Measurements from ENCODE around the gene LPO. TPM values are rescaled to one million over a fixed set of nuclear protein-coding genes. Genes with fewer than 3 reads are reported as not detected.

Gene LPO
- total and polyA plus RNA-seq, 2 donors (not counting 1 experiment from before 2014, with no cell fraction given) = not detected

GRCh38 chr17:58208344-58208743 lies 30.0 kb upstream of the LPO start:
- no peak overlapping the region for H3K4me3 ChIP-seq (replicated peaks in 1 of 4; ENCODE audit: control extremely low read depth in 1 of 4, insufficient read depth in 1 of 4, low read depth in 3 of 4, low read length in 4 of 4)
- H3K9me3 ChIP-seq (ENCODE audit: control insufficient read depth, insufficient read depth, low read depth, low read length) = no peaks in the 10 kb centered on the region
- H4K20me1 ChIP-seq (ENCODE audit: control insufficient read depth, extremely low read depth, insufficient read depth, low read length) = no peaks in the 10 kb centered on the region
- H3K36me3 ChIP-seq (ENCODE audit: control insufficient read depth, insufficient read depth, low read length) = peaks cover 3% of the 10 kb centered on the region
- no peaks in the 10 kb centered on the region for H3K4me1 ChIP-seq (ENCODE audit: control insufficient read depth, extremely low read depth, insufficient read depth, low read length)
- no peak for DNase-seq (ENCODE audit: low read depth in 2 of 2)
- no peak overlapping the region for H3K9ac ChIP-seq (ENCODE audit: insufficient read depth, low read length)
- H3K79me2 ChIP-seq (ENCODE audit: control insufficient read depth, insufficient read depth, low read length) = no peaks in the 10 kb centered on the region
- H3K4me2 ChIP-seq (ENCODE audit: extremely low read depth, insufficient read depth, low read length) = no peak overlapping the region
- H2AFZ ChIP-seq (ENCODE audit: low read length) = no peak overlapping the region
- H3K27me3 ChIP-seq (ENCODE audit: control insufficient read depth, insufficient read depth, low read length) = no peaks in the 10 kb centered on the region
- TF ChIP-seq CTCF (conservative IDR thresholded peaks at IDR 0.05 in 1 of 2, IDR thresholded peaks at IDR 0.05 in 1 of 2; ENCODE audit: low read depth in 1 of 2, low read length in 2 of 2) (no peak), EZH2 (IDR thresholded peaks at IDR 0.05; ENCODE audit: low read length, missing control alignments) (no peak)
- no peak overlapping the region for H3K27ac ChIP-seq (ENCODE audit: insufficient read depth, low read length)

GRCh38 chr17:58210922-58211321 lies 27.5 kb upstream of the LPO start:
- TF ChIP-seq CTCF (conservative IDR thresholded peaks at IDR 0.05 in 1 of 2, IDR thresholded peaks at IDR 0.05 in 1 of 2; ENCODE audit: low read depth in 1 of 2, low read length in 2 of 2) (no peak), EZH2 (IDR thresholded peaks at IDR 0.05; ENCODE audit: low read length, missing control alignments) (no peak)
- H3K9me3 ChIP-seq (ENCODE audit: control insufficient read depth, insufficient read depth, low read depth, low read length) = no peaks in the 10 kb centered on the region
- no peak overlapping the region for H3K27ac ChIP-seq (ENCODE audit: insufficient read depth, low read length)
- H3K79me2 ChIP-seq (ENCODE audit: control insufficient read depth, insufficient read depth, low read length) = no peaks in the 10 kb centered on the region
- H3K36me3 ChIP-seq (ENCODE audit: control insufficient read depth, insufficient read depth, low read length) = peaks cover 3% of the 10 kb centered on the region
- no peak overlapping the region for H3K9ac ChIP-seq (ENCODE audit: insufficient read depth, low read length)
- no peak overlapping the region for H2AFZ ChIP-seq (ENCODE audit: low read length)
- DNase-seq (ENCODE audit: low read depth in 2 of 2) = no peak
- H3K4me2 ChIP-seq (ENCODE audit: extremely low read depth, insufficient read depth, low read length) = no peak overlapping the region
- H3K27me3 ChIP-seq (ENCODE audit: control insufficient read depth, insufficient read depth, low read length) = no peaks in the 10 kb centered on the region
- H3K4me3 ChIP-seq (replicated peaks in 1 of 4; ENCODE audit: control extremely low read depth in 1 of 4, insufficient read depth in 1 of 4, low read depth in 3 of 4, low read length in 4 of 4) = no peak overlapping the region
- H3K4me1 ChIP-seq (ENCODE audit: control insufficient read depth, extremely low read depth, insufficient read depth, low read length) = no peaks in the 10 kb centered on the region
- H4K20me1 ChIP-seq (ENCODE audit: control insufficient read depth, extremely low read depth, insufficient read depth, low read length) = no peaks in the 10 kb centered on the region

- H3K9me3 ChIP-seq (ENCODE audit: control insufficient read depth, insufficient read depth, low read depth, low read length) = no peaks in the 10 kb centered on the region
- no peaks in the 10 kb centered on the region for H3K27me3 ChIP-seq (ENCODE audit: control insufficient read depth, insufficient read depth, low read length)
- H3K79me2 ChIP-seq (ENCODE audit: control insufficient read depth, insufficient read depth, low read length) = no peaks in the 10 kb centered on the region
- H3K27ac ChIP-seq (ENCODE audit: insufficient read depth, low read length) = no peak overlapping the region
- H3K4me2 ChIP-seq (ENCODE audit: extremely low read depth, insufficient read depth, low read length) = no peak overlapping the region
- no peak overlapping the region for H3K9ac ChIP-seq (ENCODE audit: insufficient read depth, low read length)
- no peaks in the 10 kb centered on the region for H3K36me3 ChIP-seq (ENCODE audit: control insufficient read depth, insufficient read depth, low read length)
- no peak for DNase-seq (ENCODE audit: low read depth in 2 of 2)
- TF ChIP-seq EZH2 (IDR thresholded peaks at IDR 0.05; ENCODE audit: low read length, missing control alignments) (no peak), CTCF (conservative IDR thresholded peaks at IDR 0.05 in 1 of 2, IDR thresholded peaks at IDR 0.05 in 1 of 2; ENCODE audit: low read depth in 1 of 2, low read length in 2 of 2) (no peak)
- H3K4me1 ChIP-seq (ENCODE audit: control insufficient read depth, extremely low read depth, insufficient read depth, low read length) = no peaks in the 10 kb centered on the region
- no peak overlapping the region for H3K4me3 ChIP-seq (replicated peaks in 1 of 4; ENCODE audit: control extremely low read depth in 1 of 4, insufficient read depth in 1 of 4, low read depth in 3 of 4, low read length in 4 of 4)
- no peak overlapping the region for H2AFZ ChIP-seq (ENCODE audit: low read length)
- no peaks in the 10 kb centered on the region for H4K20me1 ChIP-seq (ENCODE audit: control insufficient read depth, extremely low read depth, insufficient read depth, low read length)
These were observed 22.7 kb upstream of the LPO start for GRCh38 chr17:58215685-58216084.
